Measurements from ENCODE around the gene SUOX. TPM values are rescaled to one million over a fixed set of nuclear protein-coding genes. Genes with fewer than 3 reads are reported as not detected.

Gene SUOX
- polyA plus RNA-seq, 1 of the 3 experiments (the other 2 are of a cell fraction): 23.2 TPM

GRCh38 chr12:55955800-55956508, 41.1 kb upstream of the SUOX start:
- Histone ChIP-seq H3K9me2 (no peaks in the 10 kb centered on the region), H3K4me3 (ENCODE audit: low read depth in 2 of 2, low read length in 1 of 2) (no peak overlapping the region), H2AFZ (ENCODE audit: low read depth) (no peak overlapping the region), H3K4me1 (ENCODE audit: control insufficient read depth in 1 of 2, insufficient read depth in 2 of 2, low read depth in 1 of 2, low read length in 1 of 2) (peaks cover 0 to 15% of the 10 kb centered on the region in 2 experiments; a peak in 1 of 4 replicates), H4K20me1 (ENCODE audit: insufficient read depth) (no peaks in the 10 kb centered on the region), H3F3A (replicated peaks; ENCODE audit: insufficient read depth) (peaks cover 17% of the 10 kb centered on the region), H3K27ac (ENCODE audit: low read depth in 2 of 2, low read length in 1 of 2) (peak overlapping the region in 1 of 2 experiments; percentile 27; a peak in 1 of 4 replicates), H3K9ac (no peak overlapping the region), H3K36me3 (replicated peaks in 1 of 2; ENCODE audit: control insufficient read depth in 1 of 2, insufficient read depth in 2 of 2, low read length in 1 of 2) (peaks cover 4 to 13% of the 10 kb centered on the region in 2 experiments), H3K4me2 (no peak overlapping the region), H3K79me2 (ENCODE audit: insufficient read depth) (no peaks in the 10 kb centered on the region), H3K9me3 (no peaks in the 10 kb centered on the region), H3K27me3 (ENCODE audit: insufficient read depth) (no peaks in the 10 kb centered on the region)
- 95% methylated on average over 6 of the region's 6 CpGs for WGBS (ENCODE audit: low lambda C conversion rate)
- TF ChIP-seq USF1 (IDR thresholded peaks at IDR 0.05; ENCODE audit: borderline replicate concordance, low read depth): no peak
- TF ChIP-seq POLR2AphosphoS5 (IDR thresholded peaks at IDR 0.05; ENCODE audit: low read depth, low read length): 0 out of 2 replicates have a peak, but pooled peaks have one; percentile 26
- no peak for TF ChIP-seq NFIC (IDR thresholded peaks at IDR 0.05; ENCODE audit: borderline replicate concordance)
- peak; percentile 31; the same call in 1 of the 2 replicates for TF ChIP-seq SMC3 (IDR thresholded peaks at IDR 0.05; ENCODE audit: low read depth, low read length)
- no peak for TF ChIP-seq MAX (IDR thresholded peaks at IDR 0.05; ENCODE audit: low read depth)
- TF ChIP-seq SIN3A (IDR thresholded peaks at IDR 0.05; ENCODE audit: borderline replicate concordance, low read depth, low read length): no peak
- no peak for TF ChIP-seq TEAD4 (IDR thresholded peaks at IDR 0.05; ENCODE audit: borderline replicate concordance, insufficient read depth)
- TF ChIP-seq RCOR1 (IDR thresholded peaks at IDR 0.05; ENCODE audit: low read length): no peak
- no peak for TF ChIP-seq FOXJ3 (CRISPR knock-in tag; IDR thresholded peaks at IDR 0.05)
- no peak for TF ChIP-seq RFX5 (IDR thresholded peaks at IDR 0.05; ENCODE audit: low read length)
- TF ChIP-seq JUND (IDR thresholded peaks at IDR 0.05): peak; percentile 77
- no peak for TF ChIP-seq IRF3 (IDR thresholded peaks at IDR 0.05; ENCODE audit: low read depth, low read length)
- peak; percentile 86 for TF ChIP-seq FOSL2 (IDR thresholded peaks at IDR 0.05; ENCODE audit: borderline replicate concordance, low read depth)
- TF ChIP-seq TCF12 (IDR thresholded peaks at IDR 0.05): peak; percentile 14; the same call in 1 of the 2 replicates
- TF ChIP-seq CTCF (IDR thresholded peaks at IDR 0.05): peak; percentile 66
- DNase-seq: peak; percentile 41
- ChIA-PET CTCF (interaction anchor here (1.0 to 2.4 kb wide), 5 partner anchors 12 to 40 kb away, joined by 3 to 12 read pairs (median 5); partner anchors contain the start of gene DGKA), POLR2A (no interaction called here)

Measured in SK-N-SH (cell line).